Colonic mucosa (tissue), 4 donors: ENCODE results near the gene OSBPL6. TPM values are rescaled to one million over a fixed set of nuclear protein-coding genes. Genes with fewer than 3 reads are reported as not detected.

ENCODE experiments used
- DNase-seq: peaks from one replicate; pipeline ENCODE4 v3.0.0-alpha.2; 2020
- H3K27ac ChIP-seq: fragments of 200-600 bp; one replicate; pipeline ENCODE4 v1.8.0; 2021
- H3K27me3 ChIP-seq: fragments of 200-600 bp; one replicate; pipeline ENCODE4 v1.8.0; 2021
- H3K36me3 ChIP-seq: fragments of 200-600 bp; one replicate; pipeline ENCODE4 v1.8.0; 2021
- H3K4me1 ChIP-seq: fragments of 200-600 bp; one replicate; pipeline ENCODE4 v1.8.0; 2021; ENCODE audit warnings: mild to moderate bottlenecking
- H3K4me3 ChIP-seq: fragments of 200-600 bp; one replicate; pipeline ENCODE4 v1.8.0; 2021
- H3K9ac ChIP-seq, 2 donors: one replicate each; pipeline ENCODE4 v1.7.0; 2013; ENCODE audit warnings: control low read depth in 2 of 2, low read depth in 2 of 2, low read length in 2 of 2
- H3K9me3 ChIP-seq: fragments of 200-600 bp; one replicate; pipeline ENCODE4 v1.8.0; 2021
- CTCF ChIP-seq: fragments of 200-600 bp; IDR thresholded peaks from one replicate; pipeline ENCODE4 v1.8.0; 2022; ENCODE audit warnings: antibody characterized with exemption, mild to moderate bottlenecking
- intact Hi-C: fragments of 100-400 bp; cut with DNase I; formaldehyde crosslinking; loops from one replicate; pipeline ENCODE4 v1.14.1; 2022
- total RNA-seq, 2 donors: library from RNA; stranded (reverse); fragmentation: NEBNext Ultra II Directional in 1 of 2; extraction: Animal tissue kit (Norgen Biotek cat#: 25700) in 1 of 2; gene quantifications; one replicate each; pipeline ENCODE4 v1.2.1, GENCODE V29; 2021
- donor health status: healthy.
- donor health status: DM: no; HTN: no; CAD: no.
- donor health status: DM: no; HTN: no; CAD: no.

Gene OSBPL6
- total RNA-seq, 2 donors from 2014 or later = 0.58 to 0.72 TPM

GRCh38 chr2:178266445-178266844 lies 72.1 kb downstream of the OSBPL6 start:
- no peak for TF ChIP-seq CTCF
- Histone ChIP-seq H3K27ac (no peak overlapping the region), H3K36me3 (no peaks in the 10 kb centered on the region), H3K9ac (no peak overlapping the region), H3K9me3 (no peaks in the 10 kb centered on the region), H3K4me1 (no peaks in the 10 kb centered on the region), H3K4me3 (no peak overlapping the region), H3K27me3 (no peaks in the 10 kb centered on the region)
- intact Hi-C loops = no loop called here
- DNase-seq = no peak

GRCh38 chr2:178267660-178268059 lies 73.3 kb downstream of the OSBPL6 start:
- Histone ChIP-seq H3K4me1 (no peaks in the 10 kb centered on the region), H3K9me3 (no peaks in the 10 kb centered on the region), H3K27ac (no peak overlapping the region), H3K27me3 (no peaks in the 10 kb centered on the region), H3K4me3 (no peak overlapping the region), H3K36me3 (no peaks in the 10 kb centered on the region), H3K9ac (no peak overlapping the region)
- no peak for DNase-seq
- intact Hi-C loops = no loop called here
- TF ChIP-seq CTCF = no peak

GRCh38 chr2:178268435-178268834 lies 74.1 kb downstream of the OSBPL6 start:
- Histone ChIP-seq H3K4me3 (no peak overlapping the region), H3K27me3 (no peaks in the 10 kb centered on the region), H3K9ac (no peak overlapping the region), H3K27ac (no peak overlapping the region), H3K9me3 (no peaks in the 10 kb centered on the region), H3K36me3 (no peaks in the 10 kb centered on the region), H3K4me1 (no peaks in the 10 kb centered on the region)
- intact Hi-C loops = no loop called here
- DNase-seq = no peak
- no peak for TF ChIP-seq CTCF

GRCh38 chr2:178269438-178270224 lies 75.3 kb downstream of the OSBPL6 start:
- no peak for TF ChIP-seq CTCF
- Histone ChIP-seq H3K27ac (no peak overlapping the region), H3K9ac (no peak overlapping the region), H3K9me3 (no peaks in the 10 kb centered on the region), H3K36me3 (no peaks in the 10 kb centered on the region), H3K27me3 (no peaks in the 10 kb centered on the region), H3K4me3 (no peak overlapping the region), H3K4me1 (no peaks in the 10 kb centered on the region)
- no peak for DNase-seq
- intact Hi-C loops = no loop called here

- Histone ChIP-seq H3K27me3 (no peaks in the 10 kb centered on the region), H3K9ac (no peak overlapping the region), H3K9me3 (no peaks in the 10 kb centered on the region), H3K36me3 (no peaks in the 10 kb centered on the region), H3K4me1 (no peaks in the 10 kb centered on the region), H3K4me3 (no peak overlapping the region), H3K27ac (no peak overlapping the region)
- no peak for TF ChIP-seq CTCF
- no peak for DNase-seq
- intact Hi-C loops = no loop called here
Observed at GRCh38 chr2:178270338-178270737, 76.0 kb downstream of the OSBPL6 start.
